Stimulated activated naive CD4-positive, alpha-beta T cell treated with Interleukin-2 at 50 U/mL for 16 hours (primary cell): ENCODE measurements around the gene PDE7B.
A peak's percentile ranks its signal among the peaks of the same experiment; 100 is the strongest.

Source experiments
- DNase-seq: peaks from one replicate; lab custom pipeline; 2025; lab: John Stamatoyannopoulos, UW

The PDE7B gene

DNA sequence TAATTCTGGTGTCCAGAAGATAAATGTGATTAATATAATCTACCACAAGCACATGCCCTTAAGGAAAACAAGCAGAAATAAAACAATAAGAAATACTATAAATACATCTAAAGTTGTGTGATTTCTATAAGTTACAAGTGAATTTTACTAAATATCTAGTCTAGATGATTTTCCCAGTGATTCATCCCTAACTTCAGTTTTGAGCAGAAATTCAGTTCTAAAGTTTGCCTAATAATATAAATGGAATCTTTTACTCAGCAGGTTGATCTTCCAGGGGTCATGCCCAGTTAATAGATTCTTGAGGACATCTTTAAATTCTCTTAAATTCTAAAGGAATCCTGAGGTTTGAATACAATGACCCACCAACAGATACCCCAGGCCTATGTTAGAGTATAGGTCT, 37.3 kb downstream of the PDE7B start:
- no peak for DNase-seq

DNA sequence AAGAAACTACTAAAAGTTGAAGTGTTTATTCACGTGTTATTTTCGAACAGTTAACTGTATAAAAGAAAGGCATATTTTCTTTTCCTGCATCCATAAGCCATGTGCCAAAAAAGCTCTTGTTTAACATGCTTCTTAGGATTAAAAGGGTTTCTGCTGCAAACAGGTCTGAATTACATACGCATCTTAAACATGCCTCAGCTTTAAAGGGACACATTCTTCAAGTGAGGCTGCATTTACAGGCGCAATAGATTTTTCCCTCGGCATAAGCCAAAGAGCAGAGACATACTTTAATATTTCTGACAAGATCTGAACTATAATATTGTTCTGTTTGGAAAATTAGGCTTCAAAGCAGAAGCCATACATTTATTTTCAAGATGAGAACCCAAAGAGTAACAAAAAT, 39.4 kb downstream of the PDE7B start:
- no peak for DNase-seq

DNA sequence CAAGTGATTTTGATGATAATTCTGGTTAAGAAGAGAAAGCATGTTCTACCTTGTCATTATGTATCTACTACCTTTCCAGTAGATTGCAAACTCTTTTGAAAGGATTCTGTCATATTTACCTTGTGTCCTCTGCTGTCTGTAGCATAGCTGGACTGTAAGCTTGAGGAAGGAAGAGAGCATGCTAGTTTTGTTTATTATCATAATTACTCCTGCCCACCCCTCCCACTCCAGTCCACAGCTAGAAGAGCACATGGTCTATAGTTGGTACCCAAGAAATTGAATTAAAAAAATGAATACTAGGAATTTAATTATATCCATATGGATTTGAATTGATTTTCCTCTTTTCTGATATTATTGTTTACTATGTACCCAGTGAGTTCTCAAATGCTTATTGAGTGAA, 40.2 kb downstream of the PDE7B start:
- no peak for DNase-seq

DNA sequence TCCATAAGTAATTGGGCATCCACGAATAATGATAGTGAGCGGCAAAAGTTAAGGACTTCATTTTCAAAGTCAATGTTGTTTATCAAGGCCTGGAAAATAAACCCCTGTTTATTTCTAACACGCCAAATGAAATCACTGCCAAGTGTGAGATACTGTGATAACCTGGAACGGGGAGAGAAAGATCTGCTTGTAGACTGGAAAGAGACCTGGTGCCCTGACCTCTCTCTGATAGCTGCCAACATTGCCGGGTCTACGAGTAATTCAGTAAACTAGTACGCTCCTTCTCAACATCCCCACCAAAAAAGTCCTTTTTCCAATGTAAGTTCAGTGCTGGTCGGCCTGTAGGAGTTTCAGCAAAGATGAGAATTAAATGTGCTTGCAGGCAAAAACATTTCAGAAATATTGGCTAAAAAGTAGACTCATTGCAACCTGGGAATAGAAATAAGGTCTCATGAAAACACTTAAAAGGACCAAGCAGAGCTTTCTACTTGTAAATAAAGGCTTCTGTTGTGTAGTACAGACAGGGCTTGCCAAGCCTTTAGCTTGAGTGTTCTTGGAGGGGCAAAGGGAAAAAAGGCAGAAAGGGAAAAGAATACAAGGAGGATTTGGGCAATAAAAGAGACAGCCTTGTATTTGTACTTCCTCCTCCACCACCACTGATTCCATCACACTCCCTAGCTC, 43.9 kb downstream of the PDE7B start:
- no peak for DNase-seq

DNA sequence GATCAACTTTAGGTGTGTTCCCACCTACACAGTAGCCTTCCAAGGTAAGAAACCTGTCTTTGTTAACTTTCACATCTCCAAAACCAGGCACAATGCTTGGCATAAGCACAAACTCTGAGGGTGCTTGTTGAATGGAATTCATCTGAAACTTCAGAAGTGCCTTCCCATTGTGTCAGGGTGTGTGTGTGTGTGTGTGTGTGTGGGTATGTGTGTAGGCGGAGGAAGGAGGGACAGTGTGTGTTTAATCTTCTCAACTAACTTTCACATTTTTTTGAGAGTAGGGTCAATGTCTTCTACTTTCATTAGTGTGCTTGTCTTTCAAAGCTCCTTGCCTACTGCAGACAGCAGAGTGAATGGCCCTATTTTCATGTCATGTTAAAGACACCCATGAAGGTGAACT, 45.6 kb downstream of the PDE7B start:
- DNase-seq: no peak

DNA sequence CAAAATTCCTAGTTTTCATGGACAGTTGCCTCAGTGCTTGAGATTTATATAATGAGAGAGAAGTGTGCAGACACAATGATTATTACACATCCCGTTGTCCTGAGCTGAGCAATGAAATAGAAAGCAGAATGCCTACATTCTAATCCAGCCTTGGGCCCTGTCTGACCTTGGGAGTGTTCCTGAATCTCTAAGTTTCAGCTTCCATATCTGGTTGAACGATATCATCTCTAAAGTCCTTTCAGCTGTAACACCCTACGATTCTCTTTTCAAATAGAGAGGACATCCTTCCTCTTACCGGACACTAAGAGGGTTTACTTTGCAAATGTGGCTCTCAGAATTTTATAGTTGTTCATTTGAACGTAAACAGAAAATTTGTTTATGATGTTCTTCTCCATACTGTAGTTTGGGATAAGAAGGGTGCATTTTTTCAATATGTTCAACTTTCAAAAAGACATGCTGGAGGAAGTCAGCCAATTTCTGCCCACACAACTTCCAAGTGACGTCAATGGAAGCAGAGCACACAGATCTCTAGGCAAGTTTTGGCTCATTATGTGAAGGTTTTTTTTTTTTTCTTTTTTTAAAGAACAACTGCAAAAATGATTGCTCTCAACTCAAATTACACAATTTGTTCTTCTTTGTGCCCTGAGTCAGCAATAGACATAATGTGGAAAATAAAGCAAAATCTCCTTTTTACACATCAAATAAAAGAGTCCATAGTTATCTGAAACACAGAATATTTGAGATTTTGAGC, 50.4 kb downstream of the PDE7B start:
- no peak for DNase-seq

DNA sequence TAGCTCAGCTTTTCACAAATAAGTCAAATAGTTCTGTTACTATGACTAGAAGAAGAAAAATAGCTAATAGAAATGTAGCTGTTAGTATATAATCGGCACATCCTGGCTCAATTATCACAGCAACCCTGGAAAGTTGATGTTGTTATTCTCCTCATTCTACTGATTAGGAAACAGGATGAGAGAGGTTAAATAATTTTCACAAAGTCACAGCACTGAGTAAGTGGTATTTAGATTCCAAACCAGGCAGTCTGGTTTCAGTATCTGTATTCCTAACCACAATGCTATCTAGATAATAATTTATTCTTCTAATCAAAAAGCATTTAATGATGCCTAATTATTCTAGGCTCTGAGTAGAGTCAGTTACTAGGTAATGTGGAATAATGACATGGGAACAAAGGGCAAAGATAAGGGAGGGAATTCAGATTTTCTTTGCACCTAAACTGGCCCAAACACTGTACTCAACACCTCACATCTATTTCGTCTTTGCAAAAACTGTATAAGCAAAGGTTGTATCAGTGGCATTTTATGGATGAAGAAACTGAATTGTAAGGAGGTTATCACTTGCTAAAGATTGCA, 51.3 kb downstream of the PDE7B start:
- no peak for DNase-seq

DNA sequence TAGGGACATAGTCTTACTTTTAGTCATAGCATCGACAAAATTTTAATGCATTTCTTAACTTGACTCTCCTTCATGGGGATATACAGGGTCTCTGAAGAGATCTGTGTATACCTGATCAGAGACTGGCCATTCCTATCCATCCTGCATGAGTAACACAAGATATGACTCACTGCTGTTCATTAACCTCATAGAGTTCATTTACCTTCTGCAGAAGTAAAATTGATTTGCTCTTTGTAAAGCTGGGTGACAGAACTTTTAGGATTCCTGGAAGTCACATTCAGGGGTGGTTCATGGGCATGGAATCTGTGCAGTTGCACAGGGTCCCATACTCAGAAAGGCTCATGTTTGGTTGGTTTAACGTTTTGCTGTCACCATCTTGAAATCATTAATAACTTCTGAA, 53.2 kb downstream of the PDE7B start:
- no peak for DNase-seq

DNA sequence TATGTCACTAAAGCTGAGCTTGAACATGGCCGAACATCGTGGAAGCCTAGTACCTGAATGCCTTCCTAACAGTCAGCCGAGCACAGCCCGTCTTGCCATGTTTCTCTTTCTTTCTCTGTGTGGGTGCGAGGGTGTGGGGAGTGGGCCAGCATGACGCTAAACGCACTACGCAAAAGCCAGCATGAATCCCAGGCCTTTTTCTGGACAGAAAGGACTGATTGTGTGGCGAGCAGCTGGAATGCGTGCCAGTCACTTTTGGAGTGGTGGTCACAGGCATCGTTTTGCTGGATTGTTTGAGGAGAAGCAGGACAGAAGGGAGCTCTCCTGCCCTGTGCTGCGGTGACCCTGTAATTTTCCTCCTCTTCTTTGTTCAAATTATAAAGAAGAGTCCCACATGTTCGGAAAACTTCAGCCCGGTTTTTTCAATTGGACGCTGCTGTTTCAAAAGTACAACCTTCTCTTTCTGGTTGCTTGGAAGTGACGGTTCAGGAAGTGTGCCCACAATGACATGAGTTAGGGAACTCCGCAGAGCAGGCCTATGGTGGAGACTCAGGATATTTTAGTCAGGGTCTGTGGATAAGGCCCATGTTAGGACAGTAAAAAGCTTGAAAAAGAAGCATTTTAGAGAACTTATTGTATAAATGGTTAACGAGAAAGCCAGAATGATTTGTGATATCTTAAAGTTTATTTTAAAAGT, 54.3 kb downstream of the PDE7B start:
- no peak for DNase-seq

DNA sequence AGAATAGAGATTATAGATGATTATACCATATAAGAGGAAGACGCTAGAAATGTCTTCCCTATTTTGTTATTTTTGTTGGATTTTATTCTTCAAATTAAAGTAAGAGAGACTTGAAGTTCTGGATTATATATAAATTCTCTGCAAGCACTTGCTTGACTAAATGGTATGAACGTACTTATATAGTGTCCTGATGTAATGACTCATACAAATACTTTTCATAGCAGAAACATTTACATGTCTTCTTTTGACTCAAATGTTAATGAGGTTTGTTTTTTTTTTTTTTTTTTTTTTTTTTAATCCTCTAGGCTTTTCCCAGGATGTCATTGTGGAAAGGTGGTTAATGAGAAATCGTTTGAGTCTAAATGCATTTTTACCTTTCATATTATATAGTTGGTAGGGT, 55.0 kb downstream of the PDE7B start:
- DNase-seq: no peak

DNA sequence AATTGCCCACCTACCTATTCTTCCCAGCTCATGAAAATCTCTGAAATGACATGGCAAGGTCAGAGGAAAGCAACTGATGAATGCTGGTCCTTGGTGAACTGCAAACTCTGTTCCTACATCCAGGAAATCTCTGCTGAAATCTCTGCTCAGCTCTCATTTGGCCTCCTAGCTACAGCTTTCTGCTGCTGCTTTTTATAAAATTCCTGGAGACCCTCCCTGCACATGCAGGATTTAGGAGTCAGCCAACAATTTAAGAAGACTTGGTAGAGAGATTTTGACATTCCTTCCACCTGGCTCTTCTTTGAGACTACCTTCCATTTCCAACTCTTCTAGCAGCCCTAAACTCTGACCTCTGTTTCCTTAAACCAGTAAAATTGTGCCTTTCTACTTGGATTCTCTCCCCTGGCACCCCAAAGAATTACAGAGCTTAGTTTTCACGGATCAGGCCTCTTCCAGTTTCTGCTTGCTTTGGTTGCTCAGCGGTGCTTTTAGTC, 55.5 kb downstream of the PDE7B start:
- no peak for DNase-seq

DNA sequence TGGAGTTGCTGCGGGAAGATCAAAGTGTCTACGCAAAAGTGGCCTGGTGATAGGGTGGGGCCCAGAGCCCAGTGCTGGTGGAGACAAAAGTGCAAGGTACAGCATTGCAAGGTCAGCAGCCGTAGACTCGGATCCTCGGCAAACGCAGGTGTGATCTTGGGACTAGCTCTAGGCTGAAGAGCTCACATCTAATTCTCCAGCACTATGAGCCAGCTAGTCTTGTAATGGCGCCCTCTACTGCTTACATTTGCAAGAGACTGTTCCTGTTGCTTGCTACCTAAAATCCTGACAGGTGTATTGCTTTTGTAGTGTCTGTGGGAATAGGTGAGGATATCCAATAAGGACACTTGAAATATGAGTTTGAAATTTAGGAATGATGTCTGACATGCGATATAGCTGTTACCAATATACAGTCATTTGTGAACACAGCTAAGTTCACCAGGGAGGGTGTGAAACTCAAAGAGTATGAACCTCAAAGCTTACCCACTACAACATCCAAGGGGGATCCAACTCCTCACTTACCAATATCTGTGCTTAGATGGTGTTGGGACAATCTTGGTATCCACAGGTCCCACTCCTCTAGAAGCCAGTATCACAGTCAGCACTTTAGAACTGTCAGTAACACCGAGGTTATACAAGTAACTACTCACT, 58.4 kb downstream of the PDE7B start:
- peak; percentile 43 for DNase-seq

DNA sequence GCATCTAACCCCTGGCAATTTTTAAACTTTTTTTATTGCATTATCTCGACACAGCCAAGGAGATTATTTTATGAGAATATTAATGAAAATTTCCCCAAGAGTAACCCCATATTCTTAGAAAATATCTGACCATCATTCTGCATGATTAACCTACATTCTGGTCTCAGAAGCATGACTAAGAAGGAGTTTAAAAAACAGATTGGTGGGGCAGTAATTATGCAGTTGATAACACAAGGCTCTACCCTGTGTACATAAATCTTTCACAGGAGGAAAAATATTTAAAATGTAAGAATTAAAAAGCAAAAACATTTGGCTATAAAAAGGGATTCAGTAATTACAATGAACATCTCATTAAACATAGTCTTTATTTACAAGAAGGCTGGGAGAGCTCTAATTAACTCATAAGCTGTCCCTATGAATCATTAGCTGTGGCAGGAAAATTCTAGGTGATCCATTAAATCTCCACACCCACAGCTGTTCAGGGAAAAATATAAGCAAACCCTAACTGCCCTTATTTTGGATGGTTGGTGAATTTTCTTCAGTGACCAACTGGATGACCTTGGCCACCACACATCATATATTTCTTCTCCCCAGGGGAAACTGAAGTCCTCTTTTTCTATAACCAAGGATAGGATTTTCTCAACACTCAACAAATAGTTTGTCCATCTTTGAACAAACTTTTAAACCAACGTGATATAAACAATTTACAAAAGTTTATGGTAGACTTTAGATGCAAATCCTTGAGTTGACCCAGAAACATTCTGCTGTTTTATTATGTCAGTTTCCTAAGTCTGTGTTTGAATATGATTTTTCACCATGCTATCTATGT, 59.5 kb downstream of the PDE7B start:
- no peak for DNase-seq

DNA sequence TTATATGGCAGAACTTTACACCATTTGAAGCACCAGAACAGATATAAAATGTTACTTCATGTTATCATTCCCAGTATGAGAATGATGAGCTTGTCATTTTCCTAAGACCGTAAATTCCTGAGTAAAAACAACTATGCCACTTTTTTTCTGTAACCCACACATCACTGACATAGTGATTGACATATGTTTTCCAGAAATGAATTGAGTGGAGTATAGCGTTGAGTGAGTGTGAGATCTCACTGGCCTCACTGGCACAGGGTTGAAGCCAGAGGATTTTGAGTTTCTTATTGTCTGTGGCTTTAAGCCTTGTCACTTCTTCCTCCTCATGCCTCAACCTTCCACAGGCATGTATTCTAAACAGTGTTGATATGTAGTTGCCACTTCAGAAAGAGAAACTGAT, 62.3 kb downstream of the PDE7B start:
- no peak for DNase-seq

DNA sequence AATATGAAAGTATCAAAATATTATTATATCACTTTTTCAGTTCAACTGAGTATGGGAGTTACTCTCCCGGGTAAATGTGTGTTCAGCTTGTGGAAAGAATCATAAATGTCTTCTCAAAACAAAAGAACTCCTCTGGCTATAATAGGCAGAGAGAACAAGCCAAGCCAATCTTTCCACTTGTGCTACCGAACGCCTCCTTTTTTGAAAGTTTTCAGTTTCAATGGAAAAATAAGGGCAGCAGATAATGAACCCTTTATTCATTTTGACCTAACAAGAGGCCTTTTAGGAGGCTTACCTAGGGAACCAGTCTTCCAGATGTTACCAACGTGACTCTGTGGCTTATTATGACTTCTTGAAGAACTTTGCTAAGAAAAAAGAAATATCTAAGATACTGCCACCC, 67.5 kb downstream of the PDE7B start:
- DNase-seq: no peak

DNA sequence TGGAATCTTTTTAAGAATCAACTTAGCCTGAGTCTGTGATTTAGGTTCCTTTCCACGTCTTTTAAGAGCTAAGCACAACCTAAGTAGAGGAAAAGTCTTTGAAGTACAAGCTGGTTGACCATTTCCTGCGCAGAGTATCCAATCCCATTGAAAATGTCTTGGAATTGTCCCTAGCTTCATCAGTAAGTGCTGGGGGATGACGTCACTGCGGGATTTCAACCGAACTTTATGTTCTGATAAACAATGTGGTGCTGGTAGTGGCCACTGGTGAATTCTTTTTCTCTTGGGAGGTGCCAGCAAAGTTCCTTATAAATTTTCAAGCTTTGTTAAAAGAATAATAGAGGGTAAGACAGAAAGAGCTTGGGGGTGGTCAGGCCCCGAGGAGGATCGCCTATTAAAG, 69.2 kb downstream of the PDE7B start:
- no peak for DNase-seq

DNA sequence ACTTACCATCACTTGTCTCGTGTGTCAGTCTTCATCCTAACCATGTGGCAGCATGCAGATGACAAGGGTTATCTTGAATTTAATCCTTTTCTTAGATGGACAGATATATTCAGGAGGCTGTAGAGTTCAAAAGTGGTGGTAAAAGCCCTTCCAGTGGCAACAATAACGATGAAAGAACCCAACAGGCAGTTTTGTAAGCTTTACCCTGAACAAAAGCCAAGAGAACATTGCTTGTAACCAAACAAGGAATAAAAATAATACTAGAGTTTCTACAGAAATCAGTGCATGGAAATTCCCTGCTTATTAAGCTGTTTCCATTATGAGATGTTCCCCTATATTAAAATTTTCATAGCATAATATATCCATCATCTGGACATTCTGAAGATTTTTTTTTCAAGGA, 69.7 kb downstream of the PDE7B start:
- DNase-seq: no peak

DNA sequence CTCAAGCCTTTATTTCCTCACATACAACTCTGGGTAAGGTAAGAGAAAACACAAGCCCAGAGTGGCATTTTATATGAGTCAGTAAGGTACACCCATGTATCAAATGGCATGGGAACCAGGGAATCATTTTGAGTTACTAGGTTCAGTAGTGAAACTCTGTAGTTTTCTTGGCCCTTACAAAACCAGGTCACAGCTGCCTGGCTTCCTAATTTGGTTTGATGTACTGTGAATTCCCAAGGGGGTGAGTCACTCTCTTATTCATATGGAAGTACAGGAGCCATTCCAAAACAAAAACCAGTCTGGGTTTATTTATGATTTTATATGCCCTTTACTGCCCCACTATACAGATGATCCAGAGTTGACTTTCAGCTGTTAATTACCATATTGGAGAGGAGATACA, 70.7 kb downstream of the PDE7B start:
- no peak for DNase-seq

DNA sequence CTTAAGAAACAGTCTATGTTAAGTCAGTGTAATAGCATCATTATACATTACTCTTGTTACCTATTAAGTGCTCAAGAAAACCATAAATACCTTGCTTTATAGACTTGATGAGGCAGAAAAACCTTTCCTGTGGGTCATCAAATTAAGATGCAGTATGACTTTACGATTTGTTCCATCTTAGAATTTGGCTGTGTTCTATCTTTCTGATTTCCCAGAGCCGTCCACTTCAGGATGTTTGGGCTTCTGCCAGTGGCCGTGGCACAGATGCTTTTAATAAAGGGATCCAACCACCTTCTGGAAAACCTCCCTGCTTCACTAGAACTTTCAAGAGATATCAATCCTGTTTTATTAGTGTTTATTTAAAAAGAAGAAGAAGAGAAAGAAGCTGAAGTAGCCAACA, 71.2 kb downstream of the PDE7B start:
- no peak for DNase-seq

DNA sequence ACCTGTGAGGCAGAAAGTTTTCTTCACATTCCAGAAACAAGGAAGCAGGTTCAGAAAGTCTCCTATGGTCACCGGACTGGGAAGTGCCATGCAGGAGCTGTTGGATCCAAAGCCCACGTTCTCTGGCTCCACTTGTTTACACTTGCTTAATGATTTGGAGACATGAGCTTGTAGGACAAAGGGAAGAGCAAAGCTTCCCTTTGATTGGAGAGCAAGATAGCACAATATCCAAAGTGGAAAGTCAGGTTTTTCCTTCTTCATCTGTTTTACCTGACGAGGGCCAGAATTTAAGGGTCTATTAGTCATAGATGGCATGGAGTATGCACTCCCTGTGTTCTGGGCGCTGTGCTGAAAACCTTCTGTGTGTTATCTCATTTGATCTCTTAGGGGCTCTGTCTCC, 81.2 kb downstream of the PDE7B start:
- DNase-seq: no peak

DNA sequence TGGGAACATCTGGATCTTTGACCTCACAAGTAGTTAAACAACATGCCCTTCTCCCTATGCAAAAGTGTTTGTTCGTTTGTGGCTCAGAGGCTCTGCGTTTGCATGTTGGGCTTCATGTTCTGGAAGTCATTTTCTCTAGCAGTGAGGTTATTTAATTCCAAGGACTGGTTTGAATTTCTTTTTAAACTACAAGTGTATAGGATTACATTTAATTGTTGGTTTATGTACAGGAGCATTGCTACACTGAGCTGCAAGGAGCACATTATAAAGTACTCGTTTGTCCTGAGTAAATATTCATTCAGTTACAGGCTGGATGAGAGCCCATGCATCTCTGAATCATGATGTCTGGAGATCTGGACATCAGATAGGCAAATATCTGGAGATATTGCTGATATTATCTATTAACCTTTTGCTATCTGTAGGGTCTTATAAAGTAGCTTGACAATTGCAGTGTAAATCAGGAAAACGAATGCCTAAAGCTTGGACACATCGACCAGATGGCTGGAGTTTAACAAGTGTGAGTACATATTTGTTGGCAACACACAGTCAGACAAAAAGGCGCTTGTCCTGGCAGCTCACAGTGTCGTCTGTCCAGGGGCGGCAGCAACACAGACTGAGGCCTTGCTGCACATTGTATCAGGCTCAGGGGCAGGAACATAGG, 84.6 kb downstream of the PDE7B start:
- no peak for DNase-seq
